ENCODE data around the gene RCVRN. TPM values are rescaled to one million over a fixed set of nuclear protein-coding genes. Genes with fewer than 3 reads are reported as not detected.

RCVRN gene
- total and polyA plus RNA-seq, 9 of the 15 experiments (the other 6 are each of a cell fraction or from before 2014, with no cell fraction given): not detected

GRCh38 chr17:9918804-9919352, 13.8 kb upstream of the RCVRN start:
- TF ChIP-seq ZNF766 (CRISPR knock-in tag; conservative IDR thresholded peaks at IDR 0.05): no peak
- no peak for TF ChIP-seq SMARCC2 (IDR thresholded peaks at IDR 0.05; ENCODE audit: low read depth)
- no peak for TF ChIP-seq TRIM28 (IDR thresholded peaks at IDR 0.05)
- no peak for TF ChIP-seq HSF4 (CRISPR knock-in tag; IDR thresholded peaks at IDR 0.05; ENCODE audit: borderline replicate concordance)
- TF ChIP-seq MAFF (IDR thresholded peaks at IDR 0.05; ENCODE audit: low read length): no peak
- no peak for TF ChIP-seq FOXJ2 (tag; IDR thresholded peaks at IDR 0.05)
- no peak for TF ChIP-seq ZNF165 (CRISPR knock-in tag; IDR thresholded peaks at IDR 0.05; ENCODE audit: borderline replicate concordance)
- TF ChIP-seq POLR2AphosphoS2 (IDR thresholded peaks at IDR 0.05; ENCODE audit: low read length): no peak
- TF ChIP-seq HDAC1 (IDR thresholded peaks at IDR 0.05): no peak
- no peak for TF ChIP-seq PHB (CRISPR knock-in tag; IDR thresholded peaks at IDR 0.05)
- no peak for TF ChIP-seq FOS (IDR thresholded peaks at IDR 0.05; ENCODE audit: extremely low read depth, insufficient read length)
- TF ChIP-seq HMGN3 (IDR thresholded peaks at IDR 0.05; ENCODE audit: borderline replicate concordance, extremely low read depth, insufficient read length, low read depth, low read length): no peak
- TF ChIP-seq ZNF280B (CRISPR knock-in tag; IDR thresholded peaks at IDR 0.05): no peak
- no peak for TF ChIP-seq HOXB6 (CRISPR knock-in tag; IDR thresholded peaks at IDR 0.05; ENCODE audit: borderline replicate concordance)
- intact Hi-C loops (cut with micrococcal nuclease) (no loop called here), in situ Hi-C loops (cut with MboI) (no loop called here)
- Histone ChIP-seq H4K20me1 (replicated peaks; ENCODE audit: control insufficient read depth, insufficient read depth, low read length) (no peaks in the 10 kb centered on the region), H3K9ac (ENCODE audit: insufficient read depth in 1 of 2, low read depth in 2 of 2, low read length in 2 of 2) (no peak overlapping the region), H3K79me2 (ENCODE audit: control insufficient read depth, insufficient read depth, low read length) (no peaks in the 10 kb centered on the region), H3K27me3 (ENCODE audit: control insufficient read depth in 2 of 2, insufficient read depth in 2 of 2, low read length in 2 of 2) (peaks cover 0 to 5% of the 10 kb centered on the region in 2 experiments; a peak in 1 of 5 replicates), H2AFZ (ENCODE audit: low read depth, low read length) (no peak overlapping the region), H3K36me3 (ENCODE audit: control insufficient read depth, insufficient read depth, low read length) (no peaks in the 10 kb centered on the region), H3K9me1 (ENCODE audit: control insufficient read depth, insufficient read depth, low read length) (no peaks in the 10 kb centered on the region), H3K27ac (ENCODE audit: extremely low read depth, low read depth, low read length) (no peak overlapping the region), H3K4me2 (ENCODE audit: insufficient read depth, low read length) (no peak overlapping the region), H3K4me3 (no peak overlapping the region), H3K9me3 (replicated peaks; ENCODE audit: control insufficient read depth, insufficient read depth, low read depth, low read length) (no peaks in the 10 kb centered on the region), H3K4me1 (replicated peaks in 1 of 2; ENCODE audit: control insufficient read depth in 2 of 2, insufficient read depth in 2 of 2, low read length in 2 of 2) (no peaks in the 10 kb centered on the region)
- WGBS (ENCODE audit: insufficient coverage, low coverage, missing lambda C conversion rate): no CpG with 5 or more reads among the region's 5 CpGs
- FAIRE-seq: no peak
- ChIA-PET CTCF (ENCODE audit: low intra/inter-chr PET ratio) (no interaction called here), POLR2A (no interaction called here)
- no peak for DNase-seq (ENCODE audit: extremely low read depth in 1 of 4, low spot score in 3 of 4)
- no TSS peak for BruUV-seq (replicated peaks)
- no peak for ATAC-seq

Data from K562 (cell line).